GM23248 (cell line): Measurements from ENCODE around the gene TSPAN5. TPM values are rescaled to one million over a fixed set of nuclear protein-coding genes. Genes with fewer than 3 reads are reported as not detected.

Source experiments
- DNase-seq: peaks from one replicate; pipeline ENCODE4 v3.0.0-alpha.2; 2015
- H2AFZ ChIP-seq: fragments of 200-600 bp; sonication (generic); 2 replicates; pipeline ENCODE4 v1.6.1; 2016; ENCODE audit warnings: antibody characterized with exemption
- H3F3A ChIP-seq: fragments of 200-600 bp; sonication (generic); 2 replicates; pipeline ENCODE4 v1.6.1; 2016; ENCODE audit warnings: mild to moderate bottlenecking, antibody characterized with exemption, mixed run types; ENCODE audit not compliant: insufficient read depth
- H3K27ac ChIP-seq: fragments of 200-600 bp; sonication (generic); 2 replicates; pipeline ENCODE4 v1.5.1; 2016; ENCODE audit warnings: mild to moderate bottlenecking
- H3K27me3 ChIP-seq: fragments of 200-600 bp; sonication (generic); replicated peaks from 2 replicates; pipeline ENCODE4 v1.6.1; 2016; ENCODE audit warnings: mild to moderate bottlenecking; ENCODE audit not compliant: insufficient read depth
- H3K36me3 ChIP-seq: fragments of 200-600 bp; sonication (generic); 2 replicates; pipeline ENCODE4 v1.6.1; 2016; ENCODE audit warnings: low read depth, mild to moderate bottlenecking
- H3K4me1 ChIP-seq: fragments of 200-600 bp; sonication (generic); 2 replicates; pipeline ENCODE4 v1.6.1; 2016; ENCODE audit warnings: mild to moderate bottlenecking; ENCODE audit not compliant: insufficient read depth
- H3K4me2 ChIP-seq: fragments of 200-600 bp; sonication (generic); one replicate; pipeline ENCODE4 v1.6.1; 2016; ENCODE audit warnings: mild to moderate bottlenecking; ENCODE audit not compliant: unreplicated experiment
- H3K4me3 ChIP-seq: fragments of 200-600 bp; sonication (generic); 2 replicates; pipeline ENCODE4 v1.5.1; 2016; ENCODE audit warnings: mild to moderate bottlenecking
- H3K79me2 ChIP-seq: fragments of 200-600 bp; sonication (generic); 2 replicates; pipeline ENCODE4 v1.6.1; 2016; ENCODE audit warnings: mild to moderate bottlenecking; ENCODE audit not compliant: insufficient read depth
- H3K9ac ChIP-seq: fragments of 200-600 bp; sonication (generic); 2 replicates; pipeline ENCODE4 v1.6.1; 2016; ENCODE audit warnings: mild to moderate bottlenecking
- H3K9me2 ChIP-seq: fragments of 200-600 bp; sonication (generic); 2 replicates; pipeline ENCODE4 v1.6.1; 2016; ENCODE audit warnings: mixed run types, mild to moderate bottlenecking, moderate library complexity; ENCODE audit not compliant: insufficient read depth
- H3K9me3 ChIP-seq: fragments of 200-600 bp; sonication (generic); one replicate; pipeline ENCODE4 v1.6.1; 2017; ENCODE audit warnings: low read depth
- H4K20me1 ChIP-seq: fragments of 200-600 bp; sonication (generic); 2 replicates; pipeline ENCODE4 v1.6.0; 2016; ENCODE audit not compliant: insufficient read depth
- EZH2 ChIP-seq: fragments of 200-600 bp; sonication (generic); IDR thresholded peaks from 2 replicates; pipeline ENCODE4 v1.6.1; 2018; ENCODE audit warnings: antibody characterized with exemption, mild to moderate bottlenecking; ENCODE audit not compliant: insufficient read depth, poor library complexity, severe bottlenecking
- EZH2phosphoT487 ChIP-seq: fragments of 200-600 bp; sonication (generic); IDR thresholded peaks from 2 replicates; pipeline ENCODE4 v1.6.1; 2018; ENCODE audit warnings: antibody characterized with exemption, moderate library complexity, mild to moderate bottlenecking, low read depth; ENCODE audit not compliant: insufficient read depth
- WGBS, 2 experiments: methylation state at CpG; one replicate each; pipeline ENCODE4 v1.1.6; 2015 to 2017; ENCODE audit warnings: low lambda C conversion rate in 2 of 2, low coverage in 1 of 2; ENCODE audit errors: missing lambda C conversion rate in 2 of 2; 5-methylcytosine and 5-hydroxymethylcytosine counted together
- in situ Hi-C: fragments of 300-500 bp; cut with MboI; formaldehyde crosslinking; loops from 2 replicates; pipeline ENCODE4 v1.15.0; 2020
- polyA plus RNA-seq: library from polyadenylated mRNA; unstranded; fragments of >200 nt; fragmentation: Nextera tagmentation; extraction: Ambion mirVana; gene quantifications from 2 replicates; pipeline ENCODE4 v1.2.1, GENCODE V29; 2016
- total RNA-seq: library from RNA; depleted of rRNA; stranded (reverse); fragments of >200 nt; shearing (Covaris generic); gene quantifications from 2 replicates; pipeline ENCODE4 v1.2.3, GENCODE V29; 2014

TSPAN5 gene
- total and polyA plus RNA-seq, 2 experiments from 2014 or later: 61.9 to 76.6 TPM

- H3K4me3 ChIP-seq: no peak overlapping the region
- H3K27me3 ChIP-seq: no peaks in the 10 kb centered on the region
- no peak overlapping the region for H3K27ac ChIP-seq
- H3K4me1 ChIP-seq: peaks cover 10% of the 10 kb centered on the region; the same call in 1 of the 2 replicates
- no peak overlapping the region for H3K4me2 ChIP-seq
- no peaks in the 10 kb centered on the region for H4K20me1 ChIP-seq
- no peaks in the 10 kb centered on the region for H3K79me2 ChIP-seq
- H3F3A ChIP-seq: peaks cover 5% of the 10 kb centered on the region
- no peaks in the 10 kb centered on the region for H3K9me2 ChIP-seq
- in situ Hi-C loops: no loop called here
- TF ChIP-seq EZH2phosphoT487 (no peak), EZH2 (no peak)
- no peak overlapping the region for H2AFZ ChIP-seq
- H3K9me3 ChIP-seq: no peaks in the 10 kb centered on the region
- DNase-seq: no peak
- no peak overlapping the region for H3K9ac ChIP-seq
- H3K36me3 ChIP-seq: peaks cover 31% of the 10 kb centered on the region
Measured at GRCh38 chr4:98444371-98444770, 214.0 kb downstream of the TSPAN5 start.

- in situ Hi-C loops: no loop called here
- Histone ChIP-seq H3K9me2 (no peaks in the 10 kb centered on the region), H3K4me1 (peaks cover 33% of the 10 kb centered on the region), H3K27ac (no peak overlapping the region), H3K4me2 (no peak overlapping the region), H2AFZ (no peak overlapping the region), H3K79me2 (no peaks in the 10 kb centered on the region), H3F3A (peaks cover 23% of the 10 kb centered on the region), H3K36me3 (peaks cover 26% of the 10 kb centered on the region), H3K9ac (no peak overlapping the region), H3K27me3 (no peaks in the 10 kb centered on the region), H4K20me1 (no peaks in the 10 kb centered on the region), H3K4me3 (no peak overlapping the region), H3K9me3 (no peaks in the 10 kb centered on the region)
- DNase-seq: peak; percentile 8
- 94 to 98% methylated on average over 6 of the region's 6 CpGs for WGBS, 2 experiments
- TF ChIP-seq EZH2: no peak
- TF ChIP-seq EZH2phosphoT487: no peak
Measured at GRCh38 chr4:98434816-98435215, 223.6 kb downstream of the TSPAN5 start.

GRCh38 chr4:98433691-98434090 is 224.7 kb downstream of the TSPAN5 start:
- no peaks in the 10 kb centered on the region for H4K20me1 ChIP-seq
- H2AFZ ChIP-seq: no peak overlapping the region
- DNase-seq: peak; percentile 36
- H3K4me2 ChIP-seq: no peak overlapping the region
- peaks cover 20% of the 10 kb centered on the region for H3K36me3 ChIP-seq
- no peaks in the 10 kb centered on the region for H3K79me2 ChIP-seq
- no peaks in the 10 kb centered on the region for H3K27me3 ChIP-seq
- H3K4me3 ChIP-seq: no peak overlapping the region
- no peak for TF ChIP-seq EZH2
- no peak for TF ChIP-seq EZH2phosphoT487
- 16 to 27% methylated on average over 1 of the region's 1 CpG for WGBS, 2 experiments
- H3K27ac ChIP-seq: no peak overlapping the region
- H3K9me3 ChIP-seq: no peaks in the 10 kb centered on the region
- peaks cover 38% of the 10 kb centered on the region for H3K4me1 ChIP-seq
- in situ Hi-C loops: no loop called here
- H3K9ac ChIP-seq: no peak overlapping the region
- peaks cover 33% of the 10 kb centered on the region for H3F3A ChIP-seq
- no peaks in the 10 kb centered on the region for H3K9me2 ChIP-seq

GRCh38 chr4:98430708-98431403 is 227.6 kb downstream of the TSPAN5 start:
- peak overlapping the region; percentile 53 for H3K27ac ChIP-seq

More at GRCh38 chr4:98430708-98431403, 227.6 kb downstream of the TSPAN5 start:
- peak; percentile 91 for DNase-seq
- Histone ChIP-seq H3K4me3 (peak overlapping the region; percentile 9; the same call in 1 of the 2 replicates), H3K4me1 (peaks cover 38% of the 10 kb centered on the region), H3K4me2 (peak overlapping the region; percentile 43), H3K9me3 (no peaks in the 10 kb centered on the region), H3K79me2 (no peaks in the 10 kb centered on the region), H4K20me1 (no peaks in the 10 kb centered on the region), H3K27me3 (no peaks in the 10 kb centered on the region), H3F3A (peaks cover 61% of the 10 kb centered on the region), H3K9ac (no peak overlapping the region), H2AFZ (no peak overlapping the region), H3K9me2 (no peaks in the 10 kb centered on the region), H3K36me3 (no peaks in the 10 kb centered on the region; the same call in 1 of the 2 replicates)
- 5 to 7% methylated on average over 4 of the region's 4 CpGs for WGBS, 2 experiments
- in situ Hi-C loops: no loop called here
- TF ChIP-seq EZH2phosphoT487 (no peak), EZH2 (no peak)
